HepG2 (cell line): Measurements from ENCODE around the gene MARK2. TPM values are rescaled to one million over a fixed set of nuclear protein-coding genes. Genes with fewer than 3 reads are reported as not detected.
A peak's percentile ranks its signal among the peaks of the same experiment; 100 is the strongest.

Experiments used
- ATAC-seq: fragments of 200-7000 bp; cut with Tn5 transposase; 3 replicates; pipeline ENCODE4 v1.9.1; 2020; ENCODE audit warnings: mild to moderate bottlenecking, moderate library complexity
- BruUV-seq: library from RNA; stranded (reverse); fragments of 400-500 nt; replicated peaks from 2 replicates; lab custom pipeline; 2021; lab: Mats Ljungman, UMichigan
- CTCF ChIA-PET: fragments of 300-600 bp; formaldehyde crosslinking; extraction: SDS; loops from one replicate; lab custom pipeline; 2021; ENCODE audit warnings: low total read pairs, inconsistent platforms, low intra/inter-chr PET ratio; lab: Yijun Ruan, JAX
- POLR2A ChIA-PET: fragments of 350-600 bp; sonication (Branson Sonifier 250); formaldehyde crosslinking; loops from one replicate; lab custom pipeline; 2020; ENCODE audit warnings: antibody characterized with exemption, inconsistent platforms; lab: Yijun Ruan, JAX
- DNase-seq: peaks from one replicate; pipeline ENCODE4 v3.0.0-alpha.2; 2015; ENCODE audit warnings: low spot score
- FAIRE-seq: peaks from 3 replicates; lab custom pipeline; 2011; peaks lifted over from hg19 to GRCh38; lab: Jason Lieb, UNC
- H2AFZ ChIP-seq: one replicate; pipeline ENCODE4 v1.6.1; 2011; ENCODE audit warnings: low read length, inconsistent platforms
- H3K27ac ChIP-seq: fragments of 300-600 bp; 3 replicates; pipeline ENCODE4 v1.8.0; 2011; ENCODE audit warnings: mixed run types, mild to moderate bottlenecking, mixed read lengths, low read length, inconsistent platforms; ENCODE audit not compliant: insufficient read depth; ENCODE audit errors: extremely low read length
- H3K27me3 ChIP-seq, 2 experiments: fragments of 200-600 bp in 1 of 2; 2 replicates in 1 of 2; 3 replicates in 1 of 2; pipeline versions ENCODE4 v1.6.0 to v1.8.0; 2011; ENCODE audit warnings: low read length in 2 of 2, mild to moderate bottlenecking in 2 of 2, moderate library complexity in 2 of 2, inconsistent platforms in 1 of 2; ENCODE audit not compliant: insufficient read depth in 2 of 2, control insufficient read depth in 1 of 2
- H3K36me3 ChIP-seq, 2 experiments: fragments of 200-600 bp in 1 of 2; replicated peaks in 1 of 2; 2 replicates in 1 of 2; 3 replicates in 1 of 2; pipeline versions ENCODE4 v1.5.1 to v1.8.0; 2011; ENCODE audit warnings: low read length in 2 of 2, inconsistent platforms in 1 of 2; ENCODE audit not compliant: insufficient read depth in 2 of 2, control insufficient read depth in 1 of 2
- H3K4me1 ChIP-seq: 2 replicates; pipeline ENCODE4 v1.5.1; 2012; ENCODE audit warnings: low read length, inconsistent platforms; ENCODE audit not compliant: insufficient read depth
- H3K4me2 ChIP-seq: 2 replicates; pipeline ENCODE4 v1.6.0; 2011; ENCODE audit warnings: low read depth, low read length, inconsistent platforms
- H3K4me3 ChIP-seq, 3 experiments: fragments of 200-600 bp in 1 of 3; sonication (generic), shearing (Covaris generic) in 1 of 3; replicated peaks in 1 of 3; 2 replicates each; pipeline ENCODE4 v1.5.1; 2011 to 2016; ENCODE audit warnings: low read length in 3 of 3, inconsistent platforms in 2 of 3, low read depth in 2 of 3, mild to moderate bottlenecking in 2 of 3, control low read depth in 1 of 3, mixed read lengths in 1 of 3; ENCODE audit not compliant: insufficient read depth in 1 of 3
- H3K79me2 ChIP-seq: one replicate; pipeline ENCODE4 v1.6.1; 2011; ENCODE audit warnings: low read length, inconsistent platforms; ENCODE audit not compliant: insufficient read depth
- H3K9ac ChIP-seq: 2 replicates; pipeline ENCODE4 v1.6.0; 2011; ENCODE audit warnings: mild to moderate bottlenecking, low read depth, low read length, inconsistent platforms; ENCODE audit not compliant: insufficient read depth
- H3K9me3 ChIP-seq: 2 replicates; pipeline ENCODE4 v1.5.1; 2012; ENCODE audit warnings: mild to moderate bottlenecking, low read length
- H4K20me1 ChIP-seq: 2 replicates; pipeline ENCODE4 v1.6.0; 2011; ENCODE audit warnings: inconsistent platforms, mild to moderate bottlenecking, low read length, moderate library complexity; ENCODE audit not compliant: insufficient read depth
- EED ChIP-seq: sonication (generic); formaldehyde crosslinking; IDR thresholded peaks from 2 replicates; pipeline ENCODE4 v1.5.0; 2020; ENCODE audit warnings: mild to moderate bottlenecking, missing genetic modification reagents
- IRX3 ChIP-seq: sonication (generic); formaldehyde crosslinking; IDR thresholded peaks from 2 replicates; pipeline ENCODE4 v1.8.1; 2023; ENCODE audit warnings: mild to moderate bottlenecking, low read depth, missing genetic modification reagents, borderline replicate concordance
- MAFK ChIP-seq, 2 experiments: IDR thresholded peaks in 1 of 2; conservative IDR thresholded peaks in 1 of 2; 2 replicates each; pipeline ENCODE4 v1.6.1; 2011; ENCODE audit warnings: improper control_type of control experiment in 2 of 2, low read length in 2 of 2
- MIER3 ChIP-seq: IDR thresholded peaks from 2 replicates; pipeline ENCODE4 v1.6.1; 2016; ENCODE audit warnings: missing compliant biosample characterization, borderline replicate concordance
- NR2C2 ChIP-seq: sonication (generic); formaldehyde crosslinking; IDR thresholded peaks from 2 replicates; pipeline ENCODE4 v1.4.0; 2020; ENCODE audit warnings: missing genetic modification reagents, mild to moderate bottlenecking, moderate library complexity, borderline replicate concordance
- RCOR2 ChIP-seq: IDR thresholded peaks from 2 replicates; pipeline ENCODE4 v1.6.1; 2016; ENCODE audit warnings: missing biosample characterization, missing genetic modification reagents
- SNAPC2 ChIP-seq: sonication (generic); formaldehyde crosslinking; IDR thresholded peaks from 2 replicates; pipeline ENCODE4 v1.8.1; 2022; ENCODE audit warnings: mild to moderate bottlenecking, missing genetic modification reagents
- SOX6 ChIP-seq, 2 experiments: fragments of 450-650 bp in 1 of 2; sonication (generic) in 1 of 2; formaldehyde crosslinking in 1 of 2; IDR thresholded peaks; 2 replicates each; pipeline versions ENCODE4 v1.4.0 to v1.6.1; 2017 to 2020; ENCODE audit warnings: antibody characterized with exemption in 1 of 2, mild to moderate bottlenecking in 1 of 2, missing genetic modification reagents in 1 of 2
- SUZ12 ChIP-seq: fragments of 150-350 bp; IDR thresholded peaks from 2 replicates; pipeline ENCODE4 v1.6.1; 2014; ENCODE audit warnings: low read depth, low read length
- ZFY ChIP-seq: sonication (generic); formaldehyde crosslinking; IDR thresholded peaks from 2 replicates; pipeline ENCODE4 v1.4.0; 2020; ENCODE audit warnings: missing genetic modification reagents
- ZNF337 ChIP-seq: sonication (generic); formaldehyde crosslinking; IDR thresholded peaks from 2 replicates; pipeline ENCODE4 v1.5.1; 2020; ENCODE audit warnings: missing genetic modification reagents, low read depth, mild to moderate bottlenecking, borderline replicate concordance
- ZNF558 ChIP-seq: sonication (generic); formaldehyde crosslinking; IDR thresholded peaks from 2 replicates; pipeline ENCODE4 v1.9.0; 2022; ENCODE audit warnings: mild to moderate bottlenecking, missing genetic modification reagents, borderline replicate concordance
- ZNF567 ChIP-seq: sonication (generic); formaldehyde crosslinking; IDR thresholded peaks from 2 replicates; pipeline ENCODE4 v1.8.1; 2023; ENCODE audit warnings: mild to moderate bottlenecking, missing genetic modification reagents, borderline replicate concordance
- ZNF703 ChIP-seq: sonication (generic); formaldehyde crosslinking; IDR thresholded peaks from 2 replicates; pipeline ENCODE4 v1.5.1; 2020; ENCODE audit warnings: missing genetic modification reagents, mild to moderate bottlenecking, moderate library complexity, borderline replicate concordance
- ZNF772 ChIP-seq: sonication (generic); formaldehyde crosslinking; IDR thresholded peaks from 2 replicates; pipeline ENCODE4 v1.5.0; 2020; ENCODE audit warnings: mild to moderate bottlenecking, missing genetic modification reagents
- ZNF773 ChIP-seq: sonication (generic); formaldehyde crosslinking; IDR thresholded peaks from 2 replicates; pipeline ENCODE4 v1.4.0; 2020; ENCODE audit warnings: missing genetic modification reagents, borderline replicate concordance
- ZNF782 ChIP-seq: sonication (generic); formaldehyde crosslinking; IDR thresholded peaks from 2 replicates; pipeline ENCODE4 v1.4.0; 2020; ENCODE audit warnings: missing genetic modification reagents, mild to moderate bottlenecking, borderline replicate concordance
- ZNF788 ChIP-seq: sonication (generic); formaldehyde crosslinking; IDR thresholded peaks from 2 replicates; pipeline ENCODE4 v1.5.0; 2020; ENCODE audit warnings: mild to moderate bottlenecking, missing genetic modification reagents, borderline replicate concordance
- WGBS: methylation state at CpG from one replicate; pipeline ENCODE4 v1.1.6; 2017; ENCODE audit warnings: low lambda C conversion rate; 5-methylcytosine and 5-hydroxymethylcytosine counted together
- in situ Hi-C: cut with HindIII; loops from 2 replicates; pipeline ENCODE4 v1.10.0; 2017; ENCODE audit warnings: low pct_unique_long_range_greater_than_20kb; ENCODE audit not compliant: extremely low pct_ligation_motif_present
- intact Hi-C: fragments of 100-400 bp; cut with micrococcal nuclease; formaldehyde crosslinking; loops from one replicate; pipeline ENCODE4 v1.10.0; 2022; ENCODE audit not compliant: unreplicated experiment
- polyA plus RNA-seq, 8 experiments: library from polyadenylated mRNA; depleted of rRNA in 3 of 8; stranded (reverse) in 7 of 8; unstranded in 1 of 8; fragments of >200 nt; fragmentation: Illumina TruSeq in 4 of 8; extraction: Trizol in 4 of 8; gene quantifications; 2 replicates each; pipeline versions ENCODE4 v1.2.1 to v1.2.3, GENCODE V29; 2011 to 2016; ENCODE audit warnings: low read depth in 4 of 8, missing spikeins in 1 of 8, mixed read lengths in 1 of 8; ENCODE audit not compliant: insufficient read depth in 1 of 8
- total RNA-seq, 5 experiments: library from RNA; depleted of rRNA; stranded (reverse); fragments of >200 nt; fragmentation: Illumina TruSeq; extraction: Trizol; gene quantifications; 2 replicates each; pipeline ENCODE4 v1.2.3, GENCODE V29; 2016; ENCODE audit warnings: low read depth in 1 of 5
- TF ChIP-seq, protein P1 (sequence below): IDR thresholded peaks from 2 replicates; pipeline ENCODE4 v1.6.1; 2016; ENCODE audit warnings: missing genetic modification reagents, missing compliant biosample characterization
- TF ChIP-seq, protein P2 (sequence below): sonication (generic); formaldehyde crosslinking; IDR thresholded peaks from 2 replicates; pipeline ENCODE4 v1.4.0; 2020; ENCODE audit warnings: mild to moderate bottlenecking, missing genetic modification reagents
- TF ChIP-seq, protein P3 (sequence below): sonication (generic); formaldehyde crosslinking; IDR thresholded peaks from 2 replicates; pipeline ENCODE4 v1.5.1; 2020; ENCODE audit warnings: missing genetic modification reagents, mild to moderate bottlenecking, borderline replicate concordance
- TF ChIP-seq, protein P4 (sequence below): sonication (generic); formaldehyde crosslinking; IDR thresholded peaks from 2 replicates; pipeline ENCODE4 v1.8.0; 2022; ENCODE audit warnings: mild to moderate bottlenecking, missing genetic modification reagents, moderate library complexity

MARK2 gene
- total and polyA plus RNA-seq, 2 of the 13 experiments (the other 11 are each of a cell fraction or from before 2014, with no cell fraction given) = 13.5 to 13.9 TPM

DNA sequence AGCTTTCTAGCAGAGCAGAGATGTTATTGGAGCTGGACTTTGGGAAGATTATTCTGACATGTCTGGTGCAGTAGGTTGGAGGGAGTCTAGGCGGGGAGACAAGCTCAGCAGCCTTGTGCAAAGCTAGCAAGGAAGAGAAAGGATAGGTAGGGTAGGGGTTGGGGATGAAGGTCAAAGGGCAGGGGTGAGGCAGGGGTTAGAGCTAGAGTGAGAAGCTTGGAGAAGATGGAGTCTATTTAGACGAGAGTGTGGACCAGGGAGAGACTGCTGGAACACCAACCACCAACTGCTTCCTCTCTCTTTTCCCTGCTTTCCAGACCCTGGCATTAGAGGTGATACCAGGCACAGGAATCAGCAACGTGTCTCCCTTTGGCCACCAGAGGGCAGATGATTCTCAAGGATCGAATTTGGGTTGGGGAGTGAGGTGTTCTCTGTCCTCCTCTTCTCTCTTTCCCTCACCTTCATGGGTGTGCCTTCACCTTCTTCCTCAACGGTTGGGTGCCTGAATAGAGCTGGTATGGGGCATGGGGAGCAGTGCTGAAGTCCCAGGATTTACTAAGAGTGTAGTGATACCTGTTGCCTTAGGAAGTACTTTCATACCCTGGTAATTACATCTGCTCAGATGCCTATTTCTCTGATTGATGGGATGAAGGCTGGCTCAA is 1.8 kb upstream of the MARK2 start:
- in situ Hi-C loops = loop anchor here (5.0 to 10.0 kb wide), 3 partner anchors 50 to 308 kb away; no protein-coding TSS in a partner anchor
- H3K9me3 ChIP-seq = no peaks in the 10 kb centered on the region
- H3K4me2 ChIP-seq = peak overlapping the region; percentile 94
- ChIA-PET CTCF (interaction anchor here (1.3 to 2.8 kb wide), 5 partner anchors 35 to 108 kb away, joined by 6 to 15 read pairs (median 9); no protein-coding TSS in a partner anchor), POLR2A (interaction anchor here (1.4 to 2.2 kb wide), 3 partner anchors 34 to 108 kb away, joined by 3 to 11 read pairs (median 4); no protein-coding TSS in a partner anchor)
- peak overlapping the region; percentile 66; the same call in 1 of the 2 replicates for H3K9ac ChIP-seq
- BruUV-seq = no TSS peak
- ATAC-seq (peak; percentile 40), FAIRE-seq (peak; percentile 60), DNase-seq (peak; percentile 77)
- H3K79me2 ChIP-seq = peaks cover 28% of the 10 kb centered on the region
- peak overlapping the region; percentile 52 for H2AFZ ChIP-seq
- H3K4me3 ChIP-seq = peak overlapping the region in 1 of 3 experiments; percentile 96; a peak in 2 of 6 replicates
- H3K27ac ChIP-seq = no peak overlapping the region
- intact Hi-C loops = loop anchor here (1.0 to 10.0 kb wide), 5 partner anchors 35 to 318 kb away; no protein-coding TSS in a partner anchor
- H4K20me1 ChIP-seq = peaks cover 19% of the 10 kb centered on the region; the same call in 1 of the 2 replicates
- H3K4me1 ChIP-seq = peaks cover 51% of the 10 kb centered on the region
- 0 out of 5 replicates have a peak, but pooled peaks cover 0 to 4% of the 10 kb centered on the region in 2 experiments for H3K36me3 ChIP-seq
- 14% methylated on average over 5 of the region's 5 CpGs for WGBS
- no peaks in the 10 kb centered on the region; a peak in 1 of 5 replicates for H3K27me3 ChIP-seq
- no peak for TF ChIP-seq ZNF703 (CRISPR knock-in tag)
- no peak for TF ChIP-seq NR2C2 (CRISPR knock-in tag)
- TF ChIP-seq ZNF773 (CRISPR knock-in tag) = no peak
- TF ChIP-seq MIER3 (CRISPR knock-in tag) = no peak
- TF ChIP-seq EED = no peak
- TF ChIP-seq ZNF782 (CRISPR knock-in tag) = no peak
- TF ChIP-seq, protein P1, sequence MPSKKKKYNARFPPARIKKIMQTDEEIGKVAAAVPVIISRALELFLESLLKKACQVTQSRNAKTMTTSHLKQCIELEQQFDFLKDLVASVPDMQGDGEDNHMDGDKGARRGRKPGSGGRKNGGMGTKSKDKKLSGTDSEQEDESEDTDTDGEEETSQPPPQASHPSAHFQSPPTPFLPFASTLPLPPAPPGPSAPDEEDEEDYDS = no peak
- TF ChIP-seq ZNF567 = no peak
- no peak for TF ChIP-seq ZNF558 (CRISPR knock-in tag)
- TF ChIP-seq, protein P2, sequence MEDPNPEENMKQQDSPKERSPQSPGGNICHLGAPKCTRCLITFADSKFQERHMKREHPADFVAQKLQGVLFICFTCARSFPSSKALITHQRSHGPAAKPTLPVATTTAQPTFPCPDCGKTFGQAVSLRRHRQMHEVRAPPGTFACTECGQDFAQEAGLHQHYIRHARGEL (CRISPR knock-in tag) = no peak
- TF ChIP-seq RCOR2 = no peak
- no peak for TF ChIP-seq SOX6 (IDR thresholded peaks at IDR 0.05)
- peak; percentile 42 for TF ChIP-seq SOX6 (CRISPR knock-in tag; IDR thresholded peaks at IDR 0.05)
- no peak for TF ChIP-seq IRX3 (CRISPR knock-in tag)
- TF ChIP-seq ZFY (CRISPR knock-in tag) = no peak
- no peak for TF ChIP-seq ZNF337
- TF ChIP-seq, protein P3, sequence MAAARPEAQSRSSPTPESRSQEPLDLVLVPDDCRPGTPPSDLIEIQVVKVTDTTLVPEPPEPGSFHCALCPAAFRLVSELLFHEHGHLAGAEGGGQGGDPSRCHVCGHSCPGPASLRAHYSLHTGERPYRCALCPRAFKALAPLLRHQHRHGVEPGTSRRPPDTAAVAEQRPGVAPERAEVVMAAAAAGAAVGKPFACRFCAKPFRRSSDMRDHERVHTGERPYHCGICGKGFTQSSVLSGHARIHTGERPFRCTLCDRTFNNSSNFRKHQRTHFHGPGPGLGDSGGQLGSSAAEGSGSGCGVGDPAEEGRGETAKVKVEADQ = no peak
- TF ChIP-seq MAFK (conservative IDR thresholded peaks at IDR 0.05 in 1 of 2, IDR thresholded peaks at IDR 0.05 in 1 of 2; ENCODE audit: low read length in 2 of 2) = no peak
- 0 out of 2 replicates have a peak, but pooled peaks have one; percentile 50 for TF ChIP-seq ZNF772 (CRISPR knock-in tag)
- TF ChIP-seq SUZ12 = no peak
- TF ChIP-seq, protein P4, sequence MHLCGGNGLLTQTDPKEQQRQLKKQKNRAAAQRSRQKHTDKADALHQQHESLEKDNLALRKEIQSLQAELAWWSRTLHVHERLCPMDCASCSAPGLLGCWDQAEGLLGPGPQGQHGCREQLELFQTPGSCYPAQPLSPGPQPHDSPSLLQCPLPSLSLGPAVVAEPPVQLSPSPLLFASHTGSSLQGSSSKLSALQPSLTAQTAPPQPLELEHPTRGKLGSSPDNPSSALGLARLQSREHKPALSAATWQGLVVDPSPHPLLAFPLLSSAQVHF (CRISPR knock-in tag) = no peak
- no peak for TF ChIP-seq ZNF788 (CRISPR knock-in tag)
- TF ChIP-seq SNAPC2 (CRISPR knock-in tag) = no peak
